Panc1 (cell line): Measurements from ENCODE around the gene CHRNE. TPM values are rescaled to one million over a fixed set of nuclear protein-coding genes. Genes with fewer than 3 reads are reported as not detected.

Experiments
- ATAC-seq: fragments of 200-7000 bp; cut with Tn5 transposase; 2 replicates; pipeline ENCODE4 v1.9.1; 2020; ENCODE audit warnings: mild to moderate bottlenecking, moderate library complexity
- Bru-seq: library from RNA; stranded (reverse); fragments of 400-500 nt; gene quantifications from one replicate; lab custom pipeline; 2021; lab: Mats Ljungman, UMichigan
- BruChase-seq, 2 experiments: library from RNA; stranded (reverse); fragments of 400-500 nt; gene quantifications; one replicate each; lab custom pipeline; 2021; lab: Mats Ljungman, UMichigan
- BruUV-seq: library from RNA; stranded (reverse); fragments of 400-500 nt; replicated peaks from 2 replicates; lab custom pipeline; 2021; lab: Mats Ljungman, UMichigan
- CTCF ChIA-PET: fragments of 300-600 bp; sonication (Branson Sonifier 250); formaldehyde crosslinking; loops from one replicate; lab custom pipeline; 2022; ENCODE audit warnings: antibody characterized with exemption; lab: Charles Lee
- POLR2A ChIA-PET: fragments of 300-600 bp; sonication (Branson Sonifier 250); formaldehyde crosslinking; loops from one replicate; lab custom pipeline; 2022; ENCODE audit warnings: antibody characterized with exemption; lab: Charles Lee
- DNase-seq: peaks from one replicate; pipeline ENCODE4 v3.0.0-alpha.2; 2010; ENCODE audit warnings: low read depth, low spot score
- H3K27ac ChIP-seq: 2 replicates; pipeline ENCODE4 v1.5.1; 2011; ENCODE audit warnings: mild to moderate bottlenecking, low read length, inconsistent platforms
- H3K27me3 ChIP-seq: fragments of 200-500 bp; sonication (Bioruptor generic); 2 replicates; pipeline ENCODE4 v1.6.0; 2014; ENCODE audit warnings: low read length, inconsistent platforms; ENCODE audit not compliant: control insufficient read depth, insufficient read depth
- H3K36me3 ChIP-seq: fragments of 200-500 bp; sonication (Bioruptor generic); 2 replicates; pipeline ENCODE4 v1.5.1; 2014; ENCODE audit warnings: inconsistent platforms, mild to moderate bottlenecking, low read length, moderate library complexity; ENCODE audit not compliant: control insufficient read depth, insufficient read depth
- H3K4me1 ChIP-seq: 2 replicates; pipeline ENCODE4 v1.5.1; 2011; ENCODE audit warnings: inconsistent platforms, mild to moderate bottlenecking, low read length, moderate library complexity; ENCODE audit not compliant: control insufficient read depth, insufficient read depth
- H3K4me3 ChIP-seq, 2 experiments: 2 replicates each; pipeline ENCODE4 v1.5.1; 2011 to 2012; ENCODE audit warnings: low read depth in 2 of 2, low read length in 2 of 2, mild to moderate bottlenecking in 2 of 2, inconsistent platforms in 1 of 2, moderate library complexity in 1 of 2
- H3K9me3 ChIP-seq: fragments of 200-500 bp; sonication (Bioruptor generic); 2 replicates; pipeline ENCODE4 v1.5.1; 2014; ENCODE audit warnings: low read depth, mild to moderate bottlenecking, inconsistent platforms, low read length, moderate library complexity; ENCODE audit not compliant: control insufficient read depth, insufficient read depth
- POLR2AphosphoS5 ChIP-seq: IDR thresholded peaks from 2 replicates; pipeline ENCODE4 v1.6.1; 2012; ENCODE audit warnings: mild to moderate bottlenecking, low read depth, low read length, moderate library complexity
- SIN3A ChIP-seq: IDR thresholded peaks from 2 replicates; pipeline ENCODE4 v1.6.1; 2012; ENCODE audit warnings: low read depth, mild to moderate bottlenecking, low read length, moderate library complexity, borderline replicate concordance; ENCODE audit not compliant: insufficient read depth
- TCF7L2 ChIP-seq: IDR thresholded peaks from 2 replicates; pipeline ENCODE4 v1.6.1; 2011; ENCODE audit warnings: mild to moderate bottlenecking, low read depth, low read length, inconsistent platforms
- in situ Hi-C: cut with HindIII; loops from 2 replicates; pipeline ENCODE4 v1.10.0; 2016; ENCODE audit warnings: low sequenced_read_pairs, low pct_unique_long_range_greater_than_20kb
- intact Hi-C: fragments of 100-400 bp; cut with micrococcal nuclease; formaldehyde crosslinking; loops from one replicate; pipeline ENCODE4 v1.10.0; 2022; ENCODE audit not compliant: unreplicated experiment
- long read RNA-seq: library from polyadenylated mRNA; unstranded; transcript quantifications from one replicate; pipeline ENCODE4 v2.0.0, GENCODE V29; 2021; ENCODE audit not compliant: unreplicated experiment
- polyA plus RNA-seq: library from polyadenylated mRNA; unstranded; fragments of >200 nt; gene quantifications from one replicate; pipeline ENCODE4 v1.2.1, GENCODE V29; 2012; ENCODE audit warnings: missing spikeins; ENCODE audit not compliant: insufficient read length
- total RNA-seq: library from RNA; stranded (reverse); gene quantifications from one replicate; pipeline ENCODE4 v1.2.1, GENCODE V29; 2021; ENCODE audit not compliant: unreplicated experiment
- TF ChIP-seq, protein P1 (sequence below): fragments of 450-650 bp; IDR thresholded peaks from 2 replicates; pipeline ENCODE4 v1.5.1; 2017; ENCODE audit warnings: mild to moderate bottlenecking
- TF ChIP-seq, protein P2 (sequence below), 2 experiments: IDR thresholded peaks; 2 replicates each; pipeline ENCODE4 v1.6.1; 2011 to 2012; ENCODE audit warnings: low read depth in 2 of 2, control low read depth in 1 of 2, low read length in 1 of 2, mild to moderate bottlenecking in 1 of 2, moderate library complexity in 1 of 2; ENCODE audit not compliant: insufficient read depth in 1 of 2

The CHRNE gene
- total RNA-seq (0.13 TPM), Bru-seq, nascent RNA (percentile 43 among the genes with signal in this experiment), BruChase-seq, experiment 1, labeled RNA remaining after a 2-hour chase (percentile 51 among the genes with signal in this experiment), BruChase-seq, experiment 2, labeled RNA remaining after a 6-hour chase (percentile 54 among the genes with signal in this experiment)
- 0.99 TPM for polyA plus RNA-seq
- long read RNA-seq: 0 reads

DNA sequence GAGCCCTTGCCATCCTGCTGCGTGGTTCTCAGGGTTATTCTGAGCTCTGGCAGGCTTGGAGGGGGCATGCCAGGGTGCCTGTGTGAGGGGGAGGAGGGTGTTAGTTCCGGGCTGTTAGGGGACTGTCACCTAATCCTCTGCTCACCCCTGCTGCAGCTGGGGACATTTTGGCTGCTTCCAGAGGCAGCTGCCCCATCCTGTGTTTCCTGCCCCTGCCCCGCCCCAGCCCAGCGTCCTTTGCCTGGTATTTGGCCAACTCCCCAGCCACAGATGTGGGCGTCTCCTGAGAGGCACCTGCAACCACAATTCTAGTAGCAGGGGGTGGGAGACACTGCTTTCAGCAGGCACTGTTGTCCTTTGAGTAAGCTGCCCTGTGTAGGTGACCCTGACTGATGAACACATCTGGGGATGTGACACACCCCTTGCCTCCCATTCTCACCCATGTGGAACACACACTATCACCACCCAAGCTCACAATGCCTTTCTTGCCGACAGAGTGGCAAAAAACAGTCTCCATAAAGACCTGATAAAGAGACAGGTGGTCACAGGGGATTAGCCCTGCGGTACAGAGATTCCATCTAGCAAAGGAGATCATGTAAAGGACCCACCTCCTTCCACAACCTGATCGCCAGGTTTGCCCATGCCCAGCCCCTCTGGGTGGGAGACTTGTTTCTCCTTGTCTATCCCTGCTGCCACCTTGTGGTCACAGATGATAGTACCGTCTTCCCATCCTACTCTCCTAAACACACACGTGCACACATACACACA lies at the start of gene CHRNE:
CHRNE (minus strand) TSS at position 48 of the 768 bp plus-strand sequence; CDS start at position 13, 35 bp downstream.
- Histone ChIP-seq H3K36me3 (no peaks in the 10 kb centered on the region), H3K27me3 (no peaks in the 10 kb centered on the region), H3K4me1 (peaks cover 1% of the 10 kb centered on the region), H3K9me3 (no peaks in the 10 kb centered on the region), H3K4me3 (no peak within 1 kb of the TSS; a peak in 1 of 4 replicates), H3K27ac (no peak within 1 kb of the TSS)
- ATAC-seq (peak; percentile 74), DNase-seq (peak; percentile 71)
- intact Hi-C loops: no loop called here
- CTCF ChIA-PET: interaction anchor here (0.5 kb wide), 1 partner anchor 48 kb away, joined by 3 read pairs; no protein-coding TSS in a partner anchor
- TF ChIP-seq SIN3A (no peak), TCF7L2 (no peak), POLR2AphosphoS5 (no peak)
- TF ChIP-seq, protein P1, sequence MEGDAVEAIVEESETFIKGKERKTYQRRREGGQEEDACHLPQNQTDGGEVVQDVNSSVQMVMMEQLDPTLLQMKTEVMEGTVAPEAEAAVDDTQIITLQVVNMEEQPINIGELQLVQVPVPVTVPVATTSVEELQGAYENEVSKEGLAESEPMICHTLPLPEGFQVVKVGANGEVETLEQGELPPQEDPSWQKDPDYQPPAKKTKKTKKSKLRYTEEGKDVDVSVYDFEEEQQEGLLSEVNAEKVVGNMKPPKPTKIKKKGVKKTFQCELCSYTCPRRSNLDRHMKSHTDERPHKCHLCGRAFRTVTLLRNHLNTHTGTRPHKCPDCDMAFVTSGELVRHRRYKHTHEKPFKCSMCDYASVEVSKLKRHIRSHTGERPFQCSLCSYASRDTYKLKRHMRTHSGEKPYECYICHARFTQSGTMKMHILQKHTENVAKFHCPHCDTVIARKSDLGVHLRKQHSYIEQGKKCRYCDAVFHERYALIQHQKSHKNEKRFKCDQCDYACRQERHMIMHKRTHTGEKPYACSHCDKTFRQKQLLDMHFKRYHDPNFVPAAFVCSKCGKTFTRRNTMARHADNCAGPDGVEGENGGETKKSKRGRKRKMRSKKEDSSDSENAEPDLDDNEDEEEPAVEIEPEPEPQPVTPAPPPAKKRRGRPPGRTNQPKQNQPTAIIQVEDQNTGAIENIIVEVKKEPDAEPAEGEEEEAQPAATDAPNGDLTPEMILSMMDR: peak; percentile 89
- TF ChIP-seq, protein P2, sequence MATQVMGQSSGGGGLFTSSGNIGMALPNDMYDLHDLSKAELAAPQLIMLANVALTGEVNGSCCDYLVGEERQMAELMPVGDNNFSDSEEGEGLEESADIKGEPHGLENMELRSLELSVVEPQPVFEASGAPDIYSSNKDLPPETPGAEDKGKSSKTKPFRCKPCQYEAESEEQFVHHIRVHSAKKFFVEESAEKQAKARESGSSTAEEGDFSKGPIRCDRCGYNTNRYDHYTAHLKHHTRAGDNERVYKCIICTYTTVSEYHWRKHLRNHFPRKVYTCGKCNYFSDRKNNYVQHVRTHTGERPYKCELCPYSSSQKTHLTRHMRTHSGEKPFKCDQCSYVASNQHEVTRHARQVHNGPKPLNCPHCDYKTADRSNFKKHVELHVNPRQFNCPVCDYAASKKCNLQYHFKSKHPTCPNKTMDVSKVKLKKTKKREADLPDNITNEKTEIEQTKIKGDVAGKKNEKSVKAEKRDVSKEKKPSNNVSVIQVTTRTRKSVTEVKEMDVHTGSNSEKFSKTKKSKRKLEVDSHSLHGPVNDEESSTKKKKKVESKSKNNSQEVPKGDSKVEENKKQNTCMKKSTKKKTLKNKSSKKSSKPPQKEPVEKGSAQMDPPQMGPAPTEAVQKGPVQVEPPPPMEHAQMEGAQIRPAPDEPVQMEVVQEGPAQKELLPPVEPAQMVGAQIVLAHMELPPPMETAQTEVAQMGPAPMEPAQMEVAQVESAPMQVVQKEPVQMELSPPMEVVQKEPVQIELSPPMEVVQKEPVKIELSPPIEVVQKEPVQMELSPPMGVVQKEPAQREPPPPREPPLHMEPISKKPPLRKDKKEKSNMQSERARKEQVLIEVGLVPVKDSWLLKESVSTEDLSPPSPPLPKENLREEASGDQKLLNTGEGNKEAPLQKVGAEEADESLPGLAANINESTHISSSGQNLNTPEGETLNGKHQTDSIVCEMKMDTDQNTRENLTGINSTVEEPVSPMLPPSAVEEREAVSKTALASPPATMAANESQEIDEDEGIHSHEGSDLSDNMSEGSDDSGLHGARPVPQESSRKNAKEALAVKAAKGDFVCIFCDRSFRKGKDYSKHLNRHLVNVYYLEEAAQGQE (IDR thresholded peaks at IDR 0.05; ENCODE audit: insufficient read depth in 1 of 2, low read depth in 2 of 2, low read length in 1 of 2): no peak
- in situ Hi-C loops: no loop called here
- no TSS peak for BruUV-seq
- POLR2A ChIA-PET: no interaction called here

DNA sequence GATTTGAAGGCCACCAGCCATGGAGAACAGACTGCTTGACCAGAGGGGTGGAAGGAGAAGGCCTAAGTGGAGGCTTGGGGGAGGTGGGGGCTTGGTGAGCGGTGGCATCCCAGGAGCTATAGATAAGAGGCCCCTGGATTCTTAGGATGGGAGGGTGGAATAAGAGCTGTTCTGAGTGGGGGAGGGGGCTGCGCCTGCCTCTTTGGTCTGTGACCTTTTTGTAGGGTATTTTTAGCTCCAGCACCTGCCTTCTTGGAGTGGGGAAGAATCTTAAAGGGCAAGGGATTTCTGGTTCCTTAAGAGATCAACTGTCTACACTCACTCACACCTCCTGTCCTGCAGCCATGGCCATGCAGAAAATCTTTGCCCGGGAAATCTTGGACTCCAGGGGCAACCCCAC lies 48.6 kb upstream of the CHRNE start:
- H3K27me3 ChIP-seq: no peaks in the 10 kb centered on the region
- intact Hi-C loops (no loop called here), in situ Hi-C loops (no loop called here)
- POLR2A ChIA-PET: no interaction called here
- TF ChIP-seq, protein P2 (IDR thresholded peaks at IDR 0.05; ENCODE audit: insufficient read depth in 1 of 2, low read depth in 2 of 2, low read length in 1 of 2): no peak
- no peak for TF ChIP-seq SIN3A
- TF ChIP-seq, protein P1: no peak
- TF ChIP-seq POLR2AphosphoS5: no peak
- TF ChIP-seq TCF7L2: no peak
- peaks cover 4% of the 10 kb centered on the region; the same call in 1 of the 2 replicates for H3K36me3 ChIP-seq
- no TSS peak for BruUV-seq
- H3K9me3 ChIP-seq: no peaks in the 10 kb centered on the region
- ATAC-seq (no peak), DNase-seq (no peak)
- peak overlapping the region; percentile 51 to 67 for H3K4me3 ChIP-seq
- H3K4me1 ChIP-seq: peaks cover 16% of the 10 kb centered on the region
- CTCF ChIA-PET: no interaction called here
- peak overlapping the region; percentile 94 for H3K27ac ChIP-seq
